GM19438 (cell line): ENCODE results near the gene DOK1.
"Not testable (repeated sequence)": the region's sequence is repeated elsewhere in the genome, so short reads cannot be mapped to it uniquely, and the experiment has no call there.

Experiments
- ATAC-seq: cut with Tn5 transposase; IDR thresholded peaks from one replicate; pipeline ENCODE4 v1.9.1; 2021; ENCODE audit warnings: low read depth; ENCODE audit not compliant: unreplicated experiment

The DOK1 gene

DNA sequence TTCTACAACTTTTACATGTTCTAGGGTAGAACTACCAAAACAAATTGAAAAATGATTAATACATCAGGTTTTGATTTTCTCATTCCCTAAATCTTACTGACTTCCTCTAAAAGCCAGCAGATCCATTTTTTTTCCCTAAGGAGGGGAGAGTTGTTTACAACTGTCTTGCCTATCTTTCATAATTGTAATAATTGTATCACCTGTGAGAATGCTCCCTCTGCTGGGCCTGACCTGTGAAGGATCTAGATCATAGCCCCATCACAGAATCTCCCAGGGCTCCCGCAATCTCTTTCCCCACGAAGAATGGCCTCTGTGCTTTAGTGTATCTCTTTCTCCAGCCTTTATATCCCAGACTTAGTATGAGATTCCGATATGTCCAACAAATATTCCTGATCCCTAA is 9.9 kb upstream of the DOK1 start:
- ATAC-seq = no peak

DNA sequence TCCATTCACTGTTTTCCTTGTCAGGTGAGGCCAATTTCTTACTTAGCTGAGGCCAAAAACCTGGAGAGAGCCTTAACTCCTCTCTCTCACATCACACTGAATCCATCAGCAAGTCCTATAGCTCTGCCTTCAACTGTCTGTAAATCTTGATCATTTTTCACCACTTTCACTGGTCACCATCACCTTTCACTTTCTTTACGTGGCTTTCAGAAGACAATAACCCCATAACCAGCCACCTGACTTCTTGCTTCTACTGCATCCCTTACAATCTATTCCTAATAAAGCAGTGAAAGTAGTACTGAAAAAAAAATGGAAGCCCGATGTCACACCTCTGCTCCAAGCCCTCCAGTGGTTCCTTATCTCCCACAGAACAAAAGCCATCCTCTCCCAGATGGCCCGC is 8.5 kb upstream of the DOK1 start:
- ATAC-seq = no peak

- no peak for ATAC-seq
Observed at GRCh38 chr2:74548285-74548899, 6.1 kb upstream of the DOK1 start.

DNA sequence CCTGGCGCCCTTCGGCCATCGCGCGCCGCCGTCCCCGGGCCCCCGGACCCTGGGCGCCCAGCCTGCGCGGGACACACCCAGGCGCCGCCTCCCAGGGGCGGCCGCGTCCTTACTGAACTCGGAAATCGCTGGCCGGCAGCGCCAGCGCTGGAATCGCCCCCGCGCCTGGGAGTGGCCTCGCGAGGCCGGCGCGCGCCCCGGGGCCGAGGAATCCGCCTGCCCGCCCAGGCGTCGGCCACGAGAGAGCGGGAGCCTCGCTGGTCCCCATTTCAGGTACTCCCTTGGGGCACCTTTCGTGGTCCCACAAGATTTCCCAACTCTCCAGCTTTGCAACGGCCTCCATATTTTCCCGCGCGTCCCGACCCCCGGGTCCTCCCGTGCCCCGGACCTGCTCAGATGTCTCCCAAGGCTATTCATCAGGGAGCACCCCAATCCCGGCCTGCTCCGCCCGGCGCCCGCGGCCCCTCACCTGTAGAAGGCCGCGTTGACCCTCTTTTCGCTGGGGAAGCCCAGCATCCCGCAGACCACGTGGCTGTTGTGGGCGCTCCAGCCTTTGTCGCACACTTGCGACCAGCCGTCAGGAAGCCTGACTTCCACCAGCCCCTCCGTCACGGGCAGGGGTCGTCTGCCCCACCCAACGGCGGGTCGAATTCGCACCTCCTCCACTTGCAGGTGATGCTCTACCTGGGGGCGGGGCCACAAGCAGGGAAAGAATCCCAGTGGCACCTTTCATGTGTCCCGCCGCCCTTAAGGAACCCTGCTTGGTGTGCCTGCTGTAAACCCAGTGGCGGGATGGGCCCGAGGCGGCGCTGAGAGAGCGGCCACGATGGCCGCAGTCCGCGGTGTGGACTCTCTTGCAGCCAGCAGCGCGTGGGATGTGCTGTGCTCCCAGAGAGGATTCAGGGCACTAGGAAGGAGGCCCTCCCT is 5.4 kb upstream of the DOK1 start:
- ATAC-seq = no peak

DNA sequence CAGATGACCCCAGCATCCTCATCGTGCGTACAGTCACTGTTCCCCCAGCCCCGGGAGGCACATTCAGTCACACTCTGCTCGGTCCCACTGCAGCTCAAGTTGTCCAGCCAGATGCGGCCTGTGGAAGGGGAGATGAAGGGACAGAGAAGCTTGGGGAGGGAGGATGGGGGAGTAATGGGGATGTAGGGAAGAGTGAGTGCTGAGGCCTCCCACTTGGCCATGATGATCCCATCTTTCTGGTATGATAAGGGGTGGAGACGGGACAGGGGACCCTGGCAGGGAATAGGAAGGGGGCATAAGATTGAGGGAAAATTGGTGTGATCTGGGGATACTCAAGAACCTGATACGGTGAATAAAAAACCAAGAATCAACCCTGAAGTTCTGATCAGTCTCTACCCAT is 4.3 kb upstream of the DOK1 start:
- no peak for ATAC-seq

DNA sequence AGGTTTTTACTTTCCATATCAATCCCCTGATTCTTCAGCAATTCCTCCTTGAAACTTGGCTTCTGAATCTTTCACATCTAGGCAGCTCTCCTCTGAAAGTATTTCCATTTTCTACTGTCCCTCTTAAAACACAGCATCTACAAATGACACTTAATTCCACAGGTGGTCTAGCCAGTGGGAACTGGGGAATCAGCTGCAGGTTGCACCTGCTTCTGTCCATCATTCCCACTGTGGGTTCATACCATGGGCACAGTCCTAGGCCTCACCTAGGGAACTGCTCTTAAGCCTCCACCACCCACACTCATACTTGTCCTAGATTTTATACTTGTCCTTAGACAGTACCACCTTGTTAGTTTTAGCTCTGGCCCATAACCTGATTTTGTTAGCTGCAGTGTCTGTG is 3.0 kb upstream of the DOK1 start:
- no peak for ATAC-seq

GRCh38 chr2:74551942-74552913 is 2.3 kb upstream of the DOK1 start:
- no peak for ATAC-seq

DNA sequence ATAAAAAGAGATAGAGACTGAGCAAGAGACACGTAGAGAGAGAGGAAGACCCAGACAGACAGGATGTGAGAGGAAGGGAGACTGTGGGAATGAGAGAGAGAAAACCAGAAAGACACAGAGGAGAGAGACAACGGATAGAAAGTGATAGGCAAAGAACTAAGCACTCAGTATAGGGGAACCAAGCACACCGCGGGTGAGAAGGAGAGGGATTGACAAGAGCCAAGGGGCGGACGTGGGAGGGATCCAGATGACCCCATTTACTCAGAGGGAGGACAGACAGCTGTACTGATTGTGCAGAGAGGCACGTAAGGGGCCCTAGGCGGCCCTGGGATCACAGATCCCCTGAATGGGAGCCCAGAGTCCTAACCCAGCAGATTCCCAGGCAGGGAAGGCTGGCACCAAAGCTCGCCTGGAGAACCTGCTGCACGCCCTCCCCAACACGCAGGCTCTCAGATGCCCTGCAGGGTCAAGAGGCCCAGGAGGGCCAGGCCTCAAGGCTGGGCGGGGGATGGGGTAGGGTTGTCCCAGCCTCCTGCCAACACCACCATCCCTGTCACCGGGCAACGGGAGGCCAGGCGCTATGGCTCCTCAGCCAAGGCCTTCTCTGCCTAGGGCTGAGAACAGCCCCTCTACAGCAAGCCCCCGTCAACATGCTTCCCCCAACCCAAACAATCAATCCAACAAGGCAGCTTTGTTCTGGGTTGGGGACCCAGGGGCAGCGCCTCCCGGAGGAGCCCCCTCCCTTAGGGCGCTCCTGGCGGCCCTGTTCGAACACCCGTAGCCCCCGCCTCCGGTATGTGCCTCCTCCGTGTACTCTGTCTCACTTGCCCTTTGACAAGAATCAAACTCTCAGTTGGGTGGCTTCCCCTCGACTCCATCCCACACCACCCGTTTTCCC is 1.4 kb upstream of the DOK1 start:
- no peak for ATAC-seq

DNA sequence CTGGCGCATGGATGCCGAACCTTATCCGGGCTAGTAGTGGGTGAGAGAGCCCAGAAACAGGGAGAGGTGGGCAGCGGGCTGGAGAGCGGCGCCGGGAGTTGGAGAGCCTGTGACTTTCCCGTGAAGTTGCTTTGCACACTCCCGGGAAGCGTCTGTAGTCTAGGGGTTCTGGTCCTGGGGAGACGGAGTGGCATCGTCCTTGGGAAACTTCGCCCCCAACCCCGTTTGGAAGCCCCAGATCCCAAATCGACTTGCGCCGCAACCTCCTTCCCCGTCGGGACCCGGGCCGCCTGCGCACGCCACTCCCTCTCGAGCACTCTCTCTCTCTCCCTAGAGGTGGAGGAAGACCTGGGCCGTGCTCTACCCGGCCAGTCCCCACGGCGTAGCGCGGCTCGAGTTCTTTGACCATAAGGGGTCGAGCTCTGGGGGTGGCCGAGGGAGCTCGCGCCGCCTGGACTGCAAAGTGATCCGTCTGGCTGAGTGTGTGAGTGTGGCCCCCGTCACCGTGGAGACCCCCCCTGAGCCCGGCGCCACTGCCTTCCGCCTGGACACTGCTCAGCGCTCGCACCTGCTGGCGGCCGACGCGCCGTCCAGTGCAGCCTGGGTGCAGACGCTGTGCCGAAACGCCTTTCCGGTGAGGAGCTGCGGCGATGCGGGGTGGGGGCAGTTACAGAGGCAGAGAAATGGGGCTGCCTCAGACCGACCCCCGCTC is 456 bp downstream of the DOK1 start:
- ATAC-seq = peak; percentile 40

DNA sequence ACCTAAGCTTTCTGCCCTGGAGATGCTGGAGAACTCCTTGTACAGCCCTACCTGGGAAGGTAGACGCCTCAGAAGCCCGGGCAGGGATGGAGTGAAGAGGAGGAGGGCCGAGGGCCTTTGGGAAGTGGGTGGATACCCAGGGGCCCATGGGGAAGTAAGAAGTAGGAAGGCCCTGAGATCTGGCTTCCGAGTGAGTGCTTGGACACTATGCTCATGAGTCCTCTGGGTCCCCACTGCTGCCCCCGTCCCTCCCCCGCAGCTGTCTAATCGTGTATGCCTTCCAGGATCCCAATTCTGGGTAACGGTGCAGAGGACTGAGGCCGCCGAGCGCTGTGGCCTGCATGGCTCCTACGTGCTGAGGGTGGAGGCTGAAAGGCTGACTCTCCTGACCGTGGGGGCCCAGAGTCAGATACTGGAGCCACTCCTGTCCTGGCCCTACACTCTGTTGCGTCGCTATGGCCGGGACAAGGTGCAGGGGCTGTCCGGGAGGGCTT is 1.1 kb downstream of the DOK1 start:
- no peak for ATAC-seq

DNA sequence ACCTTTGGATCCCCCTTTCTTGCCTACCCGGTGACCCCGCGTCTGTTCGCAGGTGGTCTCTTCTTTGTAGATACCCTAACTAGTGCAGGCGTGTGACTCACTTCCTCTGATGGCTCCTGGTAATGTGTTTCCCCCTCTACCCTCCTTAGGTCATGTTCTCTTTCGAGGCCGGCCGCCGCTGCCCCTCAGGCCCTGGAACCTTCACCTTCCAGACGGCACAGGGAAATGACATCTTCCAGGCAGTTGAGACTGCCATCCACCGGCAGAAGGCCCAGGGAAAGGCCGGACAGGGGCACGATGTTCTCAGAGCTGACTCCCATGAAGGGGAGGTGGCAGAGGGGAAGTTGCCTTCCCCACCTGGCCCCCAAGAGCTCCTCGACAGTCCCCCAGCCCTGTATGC is 1.6 kb downstream of the DOK1 start:
- no peak for ATAC-seq

DNA sequence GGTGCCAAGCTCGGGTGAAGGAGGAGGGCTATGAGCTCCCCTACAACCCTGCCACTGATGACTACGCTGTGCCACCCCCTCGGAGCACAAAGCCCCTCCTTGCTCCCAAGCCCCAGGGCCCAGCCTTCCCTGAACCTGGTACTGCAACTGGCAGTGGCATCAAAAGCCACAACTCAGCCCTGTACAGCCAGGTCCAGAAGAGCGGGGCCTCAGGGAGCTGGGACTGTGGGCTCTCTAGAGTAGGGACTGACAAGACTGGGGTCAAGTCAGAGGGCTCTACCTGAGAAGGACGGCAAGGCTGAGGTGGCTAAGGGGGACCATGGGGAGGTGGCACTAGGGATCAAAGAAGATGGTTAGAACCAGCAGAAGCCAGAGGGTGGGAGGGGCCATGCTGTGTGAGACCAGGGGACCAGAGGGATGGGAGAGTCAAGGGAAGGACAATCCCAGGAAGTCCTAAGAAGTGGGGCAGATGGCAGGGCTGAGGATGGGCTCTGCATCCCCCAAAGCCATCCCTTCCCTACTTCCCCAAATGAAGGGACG is 2.4 kb downstream of the DOK1 start:
- no peak for ATAC-seq

DNA sequence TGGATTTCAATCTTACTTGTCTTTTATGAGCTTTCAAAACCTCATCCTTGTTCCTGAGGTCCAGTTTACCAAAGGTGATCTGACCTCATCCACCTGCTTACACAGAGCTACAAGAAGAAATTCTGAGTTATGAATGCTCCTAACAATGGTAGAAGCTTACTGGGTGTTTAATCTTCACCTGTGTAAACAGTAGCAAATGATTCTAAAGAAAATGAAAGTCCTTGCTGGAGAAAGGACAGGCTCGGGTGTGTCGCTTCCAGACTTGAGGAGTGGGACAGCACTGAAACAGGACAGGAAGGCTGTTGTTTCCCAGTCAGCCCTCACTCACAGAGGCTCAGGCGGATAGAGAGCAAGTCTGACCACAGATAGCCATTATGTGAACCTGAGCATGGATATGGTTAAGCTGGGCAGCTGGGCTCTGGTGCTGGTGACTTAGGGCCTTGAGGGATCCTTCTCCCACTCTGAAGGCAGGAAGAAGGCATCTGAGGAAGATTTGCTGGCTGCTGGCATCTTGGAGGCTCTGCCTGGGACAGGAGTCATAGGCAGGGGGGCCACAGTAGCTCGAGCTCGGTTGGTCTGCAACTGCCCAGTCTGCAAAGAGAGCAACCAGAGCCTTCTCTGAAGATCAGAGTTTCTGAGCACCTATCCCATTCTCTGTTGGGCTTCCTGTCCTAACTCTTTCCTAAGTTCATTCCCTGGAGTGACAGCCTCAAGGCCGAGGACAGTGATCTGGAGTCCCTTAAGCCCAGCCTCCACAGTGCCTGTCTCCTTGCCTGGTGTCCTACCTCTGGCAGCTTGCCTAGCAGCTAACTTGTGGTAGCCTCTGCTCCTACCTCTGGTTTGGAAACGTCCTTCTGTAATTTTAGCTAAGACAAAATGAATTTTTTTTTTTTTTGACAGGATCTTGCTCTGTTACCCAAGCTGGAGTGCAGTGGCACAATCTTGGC is 4.0 kb downstream of the DOK1 start:
- ATAC-seq = no peak

GRCh38 chr2:74559912-74560311 is 5.4 kb downstream of the DOK1 start:
- ATAC-seq = no peak

- ATAC-seq = no peak
Observed at GRCh38 chr2:74560591-74560990, 6.1 kb downstream of the DOK1 start.

DNA sequence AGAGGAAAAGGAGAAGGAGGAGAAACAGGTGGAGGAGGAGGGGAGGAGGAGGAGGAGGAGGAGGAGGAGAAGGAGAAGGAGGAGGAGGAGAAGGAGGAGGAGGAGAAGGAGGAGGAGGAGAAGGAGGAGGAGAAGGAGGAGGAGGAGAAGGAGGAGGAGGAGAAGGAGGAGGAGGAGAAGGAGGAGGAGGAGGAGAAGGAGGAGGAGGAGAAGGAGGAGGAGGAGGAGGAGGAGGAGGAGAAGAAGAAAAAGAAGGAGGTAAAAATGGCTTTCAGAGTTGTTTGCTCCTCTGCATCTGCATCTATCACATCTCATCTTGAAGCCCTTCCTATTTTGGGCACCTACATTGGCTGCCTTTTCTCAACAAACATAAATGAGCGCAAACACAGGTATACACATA is 6.5 kb downstream of the DOK1 start:
- not testable (repeated sequence) for ATAC-seq

GRCh38 chr2:74562126-74562775 is 7.7 kb downstream of the DOK1 start:
- ATAC-seq = no peak
